Testis (tissue), 3 donors: ENCODE results near the gene MEGF9. TPM values are rescaled to one million over a fixed set of nuclear protein-coding genes. Genes with fewer than 3 reads are reported as not detected.

ENCODE experiments used
- DNase-seq: peaks from one replicate; pipeline ENCODE4 v3.0.0-alpha.2; 2019
- H3K27ac ChIP-seq, 2 donors: fragments of 200-600 bp; sonication (generic); one replicate each; pipeline ENCODE4 v1.5.1; 2019
- H3K27me3 ChIP-seq: fragments of 200-600 bp; sonication (generic); one replicate; pipeline ENCODE4 v1.5.1; 2019
- H3K36me3 ChIP-seq: fragments of 200-600 bp; sonication (generic); one replicate; pipeline ENCODE4 v1.5.1; 2017; ENCODE audit warnings: low read depth; ENCODE audit errors: missing control alignments
- H3K4me1 ChIP-seq: fragments of 200-600 bp; sonication (generic); one replicate; pipeline ENCODE4 v1.5.1; 2019
- H3K4me3 ChIP-seq, 2 donors: fragments of 200-600 bp; sonication (generic); one replicate each; pipeline ENCODE4 v1.5.1; 2017 to 2019
- H3K9me3 ChIP-seq: fragments of 200-600 bp; sonication (generic); one replicate; pipeline ENCODE4 v1.5.1; 2017
- POLR2A ChIP-seq: fragments of 450-650 bp; IDR thresholded peaks from one replicate; pipeline ENCODE4 v1.6.1; 2017; ENCODE audit warnings: antibody characterized with exemption, mild to moderate bottlenecking, moderate library complexity
- WGBS, 2 donors: methylation state at CpG; one replicate each; pipeline ENCODE4 v1.1.5; 2018; 5-methylcytosine and 5-hydroxymethylcytosine counted together
- intact Hi-C: fragments of 100-400 bp; cut with DNase I; formaldehyde crosslinking; loops from one replicate; pipeline ENCODE4 v1.15.1; 2023; ENCODE audit warnings: low total_unique reads
- polyA plus RNA-seq: library from polyadenylated mRNA; stranded (reverse); fragments of 350-450 nt; fragmentation: Illumina TruSeq; extraction: RNeasy Lipid Tissue Mini Kit (QIAGEN cat#74804); gene quantifications from one replicate; pipeline ENCODE4 v1.2.3, GENCODE V29; 2014; ENCODE audit warnings: low read depth, low replicate concordance; ENCODE audit not compliant: insufficient read depth
- total RNA-seq, 2 donors: library from RNA; depleted of rRNA; stranded (reverse); fragments of >200 nt; gene quantifications; one replicate each; pipeline ENCODE4 v1.2.3, GENCODE V29; 2016
- TF ChIP-seq, protein P1 (sequence below), 3 experiments: fragments of 450-650 bp in 2 of 3; fragments of 200-600 bp in 1 of 3; sonication (generic) in 1 of 3; IDR thresholded peaks; one replicate each; pipeline ENCODE4 v1.5.1; 2016 to 2019; ENCODE audit warnings: antibody characterized with exemption in 3 of 3, mild to moderate bottlenecking in 2 of 3, moderate library complexity in 1 of 3

MEGF9 gene
- total and polyA plus RNA-seq, 3 donors from 2014 or later = 7.2 to 8.5 (median 8.2) TPM

DNA sequence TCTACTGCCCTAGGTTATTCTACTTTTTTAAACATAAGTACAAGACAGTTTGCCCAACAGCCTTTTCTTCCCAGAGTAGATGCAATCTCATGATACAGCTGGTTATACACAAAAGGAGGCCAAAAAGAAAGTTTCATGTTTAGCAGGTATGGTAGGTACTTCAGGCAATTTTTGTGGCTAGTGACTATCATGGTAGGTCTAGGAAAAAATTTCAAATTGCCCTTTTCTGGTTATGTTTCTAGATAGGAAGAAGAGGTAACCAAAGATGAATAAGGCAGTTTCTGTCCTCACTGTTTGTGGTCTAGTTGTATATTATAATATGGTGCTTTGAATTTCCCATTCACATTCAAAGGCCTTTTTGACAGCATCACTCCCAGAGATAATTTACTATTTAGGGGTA lies 19.7 kb downstream of the MEGF9 start:
- no peak for DNase-seq
- Histone ChIP-seq H3K9me3 (no peaks in the 10 kb centered on the region), H3K27me3 (no peaks in the 10 kb centered on the region), H3K4me3 (no peak overlapping the region), H3K4me1 (no peaks in the 10 kb centered on the region), H3K36me3 (no peaks in the 10 kb centered on the region), H3K27ac (no peak overlapping the region)
- intact Hi-C loops = no loop called here
- no peak for TF ChIP-seq POLR2A
- TF ChIP-seq, protein P1, sequence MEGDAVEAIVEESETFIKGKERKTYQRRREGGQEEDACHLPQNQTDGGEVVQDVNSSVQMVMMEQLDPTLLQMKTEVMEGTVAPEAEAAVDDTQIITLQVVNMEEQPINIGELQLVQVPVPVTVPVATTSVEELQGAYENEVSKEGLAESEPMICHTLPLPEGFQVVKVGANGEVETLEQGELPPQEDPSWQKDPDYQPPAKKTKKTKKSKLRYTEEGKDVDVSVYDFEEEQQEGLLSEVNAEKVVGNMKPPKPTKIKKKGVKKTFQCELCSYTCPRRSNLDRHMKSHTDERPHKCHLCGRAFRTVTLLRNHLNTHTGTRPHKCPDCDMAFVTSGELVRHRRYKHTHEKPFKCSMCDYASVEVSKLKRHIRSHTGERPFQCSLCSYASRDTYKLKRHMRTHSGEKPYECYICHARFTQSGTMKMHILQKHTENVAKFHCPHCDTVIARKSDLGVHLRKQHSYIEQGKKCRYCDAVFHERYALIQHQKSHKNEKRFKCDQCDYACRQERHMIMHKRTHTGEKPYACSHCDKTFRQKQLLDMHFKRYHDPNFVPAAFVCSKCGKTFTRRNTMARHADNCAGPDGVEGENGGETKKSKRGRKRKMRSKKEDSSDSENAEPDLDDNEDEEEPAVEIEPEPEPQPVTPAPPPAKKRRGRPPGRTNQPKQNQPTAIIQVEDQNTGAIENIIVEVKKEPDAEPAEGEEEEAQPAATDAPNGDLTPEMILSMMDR (IDR thresholded peaks at IDR 0.05) = no peak

DNA sequence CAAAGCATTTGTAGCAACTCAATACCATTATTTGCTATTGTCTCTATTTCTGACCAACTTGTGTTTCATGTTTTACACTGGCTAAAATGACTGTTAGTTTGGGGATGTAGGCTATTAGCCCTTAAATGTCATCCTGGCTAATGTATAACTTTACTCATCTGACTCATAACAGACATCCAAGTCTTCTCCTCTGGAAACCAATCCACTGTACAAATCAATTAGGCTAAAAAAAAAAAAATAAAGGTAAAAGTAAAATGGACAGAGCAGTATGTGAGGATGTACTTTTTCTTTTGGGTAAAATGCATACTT lies 20.6 kb downstream of the MEGF9 start:
- Histone ChIP-seq H3K4me1 (no peaks in the 10 kb centered on the region), H3K27ac (no peak overlapping the region), H3K9me3 (no peaks in the 10 kb centered on the region), H3K4me3 (no peak overlapping the region), H3K36me3 (no peaks in the 10 kb centered on the region), H3K27me3 (no peaks in the 10 kb centered on the region)
- TF ChIP-seq POLR2A = no peak
- TF ChIP-seq, protein P1 (IDR thresholded peaks at IDR 0.05) = no peak
- intact Hi-C loops = no loop called here
- no peak for DNase-seq

DNA sequence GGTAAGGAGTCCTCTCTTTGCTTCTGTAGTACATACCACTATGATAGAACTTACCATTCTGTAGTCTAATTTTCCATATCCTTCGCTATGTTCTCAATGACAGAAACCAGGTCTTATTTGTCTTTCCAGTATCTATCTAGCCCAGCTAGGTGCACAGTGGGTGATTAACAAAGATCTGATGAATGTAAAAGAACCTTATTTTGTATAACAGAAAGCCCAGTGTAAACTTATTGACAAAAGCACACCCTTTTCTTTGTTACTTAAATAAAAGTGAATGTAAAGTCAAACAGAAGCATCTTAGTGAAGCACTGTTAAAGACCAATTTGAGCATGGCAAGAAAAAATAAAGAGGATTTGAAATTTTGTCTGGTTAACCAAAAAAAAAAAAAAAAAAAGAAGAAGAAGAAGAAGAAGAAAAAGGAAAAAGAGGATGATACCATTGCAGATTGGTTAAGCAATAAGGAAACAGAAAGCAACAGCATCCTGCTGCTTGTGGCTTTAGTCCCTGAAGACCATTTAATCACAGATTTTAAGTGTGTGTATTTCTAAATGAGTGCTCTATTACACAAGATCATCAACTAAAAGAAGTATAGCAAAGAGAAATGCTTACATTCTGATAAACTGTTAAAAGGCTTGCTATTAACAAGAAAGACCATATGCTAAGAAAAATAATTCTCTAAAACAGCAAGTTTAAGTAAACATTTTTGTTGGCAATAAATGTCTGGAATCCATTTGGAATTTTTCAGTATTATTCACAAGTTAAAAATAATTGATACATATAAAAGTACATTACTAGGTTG lies 21.2 kb downstream of the MEGF9 start:
- intact Hi-C loops = no loop called here
- Histone ChIP-seq H3K4me3 (no peak overlapping the region), H3K27me3 (no peaks in the 10 kb centered on the region), H3K36me3 (no peaks in the 10 kb centered on the region), H3K4me1 (no peaks in the 10 kb centered on the region), H3K9me3 (no peaks in the 10 kb centered on the region), H3K27ac (no peak overlapping the region)
- TF ChIP-seq POLR2A = no peak
- TF ChIP-seq, protein P1 (IDR thresholded peaks at IDR 0.05) = no peak
- DNase-seq = no peak
- whole genome bisulfite sequencing, 2 donors = 95 to 100% methylated on average over 1 of the region's 1 CpG

DNA sequence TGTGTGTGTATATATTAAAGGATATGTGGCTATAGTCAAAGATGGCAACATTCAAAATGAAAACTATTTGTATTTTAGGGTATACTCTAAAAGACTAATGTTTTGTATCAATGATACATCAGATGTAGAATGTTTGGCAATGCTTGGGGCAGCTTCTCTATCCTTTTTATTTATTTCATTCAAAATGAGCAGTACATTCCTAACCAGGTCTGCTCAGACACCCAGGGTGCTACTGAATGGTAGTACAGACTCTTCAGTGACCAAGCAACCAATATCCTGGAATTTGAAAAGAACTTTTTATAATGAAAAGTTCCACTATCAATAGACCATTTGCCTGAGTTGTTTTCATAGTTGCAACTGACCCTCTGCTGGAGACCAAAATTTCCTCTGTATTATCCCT lies 23.9 kb downstream of the MEGF9 start:
- Histone ChIP-seq H3K9me3 (no peaks in the 10 kb centered on the region), H3K4me1 (peaks cover 6% of the 10 kb centered on the region), H3K4me3 (no peak overlapping the region), H3K36me3 (no peaks in the 10 kb centered on the region), H3K27ac (no peak overlapping the region), H3K27me3 (no peaks in the 10 kb centered on the region)
- intact Hi-C loops = no loop called here
- no peak for DNase-seq
- no peak for TF ChIP-seq POLR2A
- TF ChIP-seq, protein P1 (IDR thresholded peaks at IDR 0.05) = no peak

DNA sequence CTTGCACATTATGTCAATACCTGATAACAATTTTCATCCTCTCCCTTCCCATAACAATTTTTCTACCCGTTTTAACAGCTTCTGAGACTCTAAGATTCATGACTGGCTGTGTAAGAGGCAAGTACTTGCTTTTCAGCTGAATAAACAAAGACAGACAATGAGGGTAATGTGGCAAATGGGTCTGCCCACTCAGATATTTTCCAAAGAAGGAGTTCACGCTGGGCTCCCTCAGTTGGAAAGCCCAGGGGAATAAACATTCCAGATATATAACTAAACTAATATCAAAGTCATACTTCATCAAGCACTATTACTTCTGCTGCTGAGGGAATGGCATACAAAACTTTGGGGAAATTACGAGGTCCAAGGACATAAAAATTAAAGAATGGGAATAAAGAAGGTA lies 24.4 kb downstream of the MEGF9 start:
- intact Hi-C loops = no loop called here
- TF ChIP-seq, protein P1 (IDR thresholded peaks at IDR 0.05) = no peak
- TF ChIP-seq POLR2A = no peak
- Histone ChIP-seq H3K4me3 (no peak overlapping the region), H3K9me3 (no peaks in the 10 kb centered on the region), H3K27me3 (no peaks in the 10 kb centered on the region), H3K4me1 (peaks cover 6% of the 10 kb centered on the region), H3K27ac (no peak overlapping the region), H3K36me3 (no peaks in the 10 kb centered on the region)
- WGBS, 2 donors = 53 to 68% methylated on average over 3 of the region's 3 CpGs
- no peak for DNase-seq
